CD8-positive, alpha-beta memory T cell (primary cell): Measurements from ENCODE around the gene MAPK6. TPM values are rescaled to one million over a fixed set of nuclear protein-coding genes. Genes with fewer than 3 reads are reported as not detected.
"Not testable (repeated sequence)": the region's sequence is repeated elsewhere in the genome, so short reads cannot be mapped to it uniquely, and the experiment has no call there.

Source experiments
- CTCF ChIA-PET: fragments of 350-600 bp; sonication (Branson Sonifier 250); formaldehyde crosslinking; loops from one replicate; lab custom pipeline; 2021; ENCODE audit warnings: antibody characterized with exemption; lab: Charles Lee
- POLR2A ChIA-PET: fragments of 350-600 bp; sonication (Branson Sonifier 250); formaldehyde crosslinking; loops from one replicate; lab custom pipeline; 2021; ENCODE audit warnings: antibody characterized with exemption; lab: Charles Lee
- DNase-seq, 5 donors: peaks; one replicate each; pipeline versions ENCODE4 v3.0.0 to v3.0.0-alpha.2; 2020 to 2022; ENCODE audit warnings: mixed read lengths in 1 of 5
- H3K27ac ChIP-seq: one replicate; pipeline ENCODE4 v1.7.0; 2013; ENCODE audit warnings: low read depth, mild to moderate bottlenecking, low read length, moderate library complexity
- H3K27me3 ChIP-seq: 2 replicates; pipeline ENCODE4 v1.7.0; 2013; ENCODE audit warnings: low read length, mild to moderate bottlenecking; ENCODE audit not compliant: insufficient read depth, poor library complexity, severe bottlenecking
- H3K36me3 ChIP-seq: 2 replicates; pipeline ENCODE4 v1.7.0; 2013; ENCODE audit warnings: mild to moderate bottlenecking, low read length, moderate library complexity; ENCODE audit not compliant: insufficient read depth
- H3K4me1 ChIP-seq: 2 replicates; pipeline ENCODE4 v1.7.0; 2013; ENCODE audit warnings: mild to moderate bottlenecking, low read length, moderate library complexity; ENCODE audit not compliant: insufficient read depth
- H3K4me3 ChIP-seq: 2 replicates; pipeline ENCODE4 v1.7.0; 2013; ENCODE audit warnings: mild to moderate bottlenecking, low read length
- H3K9me3 ChIP-seq: 2 replicates; pipeline ENCODE4 v1.7.0; 2013; ENCODE audit warnings: mild to moderate bottlenecking, low read length
- H3K27ac Mint-ChIP-seq, 8 donors: one replicate each; pipeline ENCODE4 v1.8.0; 2020 to 2021; ENCODE audit warnings: mixed read lengths in 8 of 8, mild to moderate bottlenecking in 6 of 8, inconsistent platforms in 3 of 8, moderate library complexity in 3 of 8
- H3K27me3 Mint-ChIP-seq, 2 donors: one replicate each; pipeline ENCODE4 v1.8.0; 2020 to 2021; ENCODE audit warnings: mixed read lengths in 2 of 2, mild to moderate bottlenecking in 1 of 2, moderate library complexity in 1 of 2
- H3K36me3 Mint-ChIP-seq, 3 donors: one replicate each; pipeline ENCODE4 v1.8.0; 2020 to 2021; ENCODE audit warnings: mixed read lengths in 3 of 3, inconsistent platforms in 1 of 3, mild to moderate bottlenecking in 1 of 3
- H3K4me1 Mint-ChIP-seq, 3 donors: one replicate each; pipeline ENCODE4 v1.8.0; 2020 to 2021; ENCODE audit warnings: mixed read lengths in 3 of 3, inconsistent platforms in 1 of 3, mild to moderate bottlenecking in 1 of 3
- H3K4me3 Mint-ChIP-seq, 7 donors: one replicate each; pipeline ENCODE4 v1.8.0; 2020 to 2021; ENCODE audit warnings: mixed read lengths in 7 of 7, mild to moderate bottlenecking in 6 of 7, moderate library complexity in 4 of 7, inconsistent platforms in 2 of 7
- H3K9me3 Mint-ChIP-seq, 5 donors: one replicate each; pipeline ENCODE4 v1.8.0; 2020 to 2022; ENCODE audit warnings: mixed read lengths in 5 of 5, mild to moderate bottlenecking in 3 of 5, moderate library complexity in 2 of 5, inconsistent platforms in 1 of 5
- polyA plus RNA-seq: library from polyadenylated mRNA; unstranded; fragments of 300-500 nt; fragmentation: Illumina TruSeq; gene quantifications from one replicate; pipeline ENCODE4 v1.2.3, GENCODE V29; 2021
- total RNA-seq, 2 experiments: library from RNA; stranded (reverse); gene quantifications; one replicate each; pipeline ENCODE4 v1.2.3, GENCODE V29; 2021

MAPK6 gene
- total and polyA plus RNA-seq, 3 experiments from 2014 or later = 7.9 to 103 (median 97.6) TPM

DNA sequence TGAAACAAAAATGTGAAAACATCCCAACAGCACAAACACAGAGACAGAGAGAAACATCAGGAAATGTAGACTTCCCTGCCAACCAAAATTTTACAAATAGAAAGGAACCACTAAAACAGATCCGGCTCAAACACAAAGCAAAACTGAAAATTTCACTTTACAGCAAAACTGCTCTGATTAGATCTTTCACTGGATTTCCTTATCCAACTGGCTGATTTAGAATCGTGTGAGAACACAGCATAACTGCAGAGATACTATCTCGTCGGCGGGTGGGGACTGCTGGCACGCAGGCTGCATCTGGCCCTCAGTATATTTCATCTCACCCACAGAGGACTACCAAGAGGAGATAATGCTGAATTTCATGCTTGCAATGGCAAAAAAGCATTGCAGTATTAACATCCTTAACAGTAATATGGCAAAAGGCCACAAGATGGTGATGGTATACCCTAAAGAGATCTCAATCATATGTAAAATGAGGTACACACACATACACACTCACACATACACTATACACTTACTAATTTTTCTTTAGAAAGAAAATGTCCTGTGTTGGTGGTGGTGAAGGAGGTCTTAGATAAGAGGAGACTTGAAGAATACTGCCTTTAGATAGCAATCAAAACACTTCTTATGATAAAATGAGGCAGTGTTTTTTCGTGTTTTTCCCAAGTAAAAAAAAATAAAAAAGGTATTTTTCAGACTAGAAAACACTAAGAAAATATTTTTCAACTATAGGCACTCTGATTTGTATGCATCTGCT, 36.8 kb upstream of the MAPK6 start:
- H3K27me3 Mint-ChIP-seq = no peaks in the 10 kb centered on the region
- H3K27ac Mint-ChIP-seq = peak overlapping the region in 7 of 8 donors; percentile 61 to 90 (median 82)
- H3K36me3 ChIP-seq = no peaks in the 10 kb centered on the region
- H3K27ac ChIP-seq = peak overlapping the region; percentile 55
- peaks cover 8% of the 10 kb centered on the region for H3K4me1 ChIP-seq
- no peaks in the 10 kb centered on the region for H3K9me3 Mint-ChIP-seq
- ChIA-PET CTCF (interaction anchor here (1.0 to 3.8 kb wide), 5 partner anchors 97 to 245 kb away, joined by 3 to 25 read pairs (median 5); no protein-coding TSS in a partner anchor), POLR2A (no interaction called here)
- H3K4me1 Mint-ChIP-seq = peaks cover 10 to 11% (median 10%) of the 10 kb centered on the region in 3 donors
- peak overlapping the region in 5 of 7 donors; percentile 62 to 74 (median 71) for H3K4me3 Mint-ChIP-seq
- H3K27me3 ChIP-seq = no peaks in the 10 kb centered on the region
- H3K36me3 Mint-ChIP-seq = no peaks in the 10 kb centered on the region
- DNase-seq = peak in 3 of 5 donors; percentile 53 to 62 (median 55)
- no peak overlapping the region for H3K4me3 ChIP-seq
- H3K9me3 ChIP-seq = no peaks in the 10 kb centered on the region

DNA sequence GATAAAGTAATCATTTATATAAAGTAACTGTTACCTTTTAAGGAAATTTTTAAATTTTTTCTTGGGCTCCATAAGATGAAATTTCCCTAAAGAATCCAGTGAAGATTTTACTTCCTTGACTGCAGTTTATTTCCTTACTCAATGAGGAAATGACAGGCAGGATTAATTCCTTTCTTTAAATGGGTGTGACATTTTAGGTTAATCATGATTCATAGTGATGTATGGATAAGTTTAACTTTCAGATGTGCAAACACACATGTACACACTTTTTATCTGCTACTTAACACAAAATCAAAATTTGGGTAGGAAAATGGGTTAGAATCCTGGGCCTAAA, 36.3 kb upstream of the MAPK6 start:
- Histone ChIP-seq H3K9me3 (no peaks in the 10 kb centered on the region), H3K27ac (no peak overlapping the region), H3K27me3 (no peaks in the 10 kb centered on the region), H3K36me3 (no peaks in the 10 kb centered on the region), H3K4me3 (no peak overlapping the region), H3K4me1 (peaks cover 8% of the 10 kb centered on the region)
- Mint-ChIP-seq H3K4me3 (no peak overlapping the region), H3K27ac (no peak overlapping the region), H3K27me3 (no peaks in the 10 kb centered on the region), H3K36me3 (no peaks in the 10 kb centered on the region), H3K4me1 (peaks cover 10 to 11% (median 10%) of the 10 kb centered on the region in 3 donors), H3K9me3 (no peaks in the 10 kb centered on the region)
- CTCF ChIA-PET = interaction anchor here (1.6 kb wide), 1 partner anchor 225 kb away, joined by 4 read pairs; no protein-coding TSS in a partner anchor
- POLR2A ChIA-PET = no interaction called here
- no peak for DNase-seq

DNA sequence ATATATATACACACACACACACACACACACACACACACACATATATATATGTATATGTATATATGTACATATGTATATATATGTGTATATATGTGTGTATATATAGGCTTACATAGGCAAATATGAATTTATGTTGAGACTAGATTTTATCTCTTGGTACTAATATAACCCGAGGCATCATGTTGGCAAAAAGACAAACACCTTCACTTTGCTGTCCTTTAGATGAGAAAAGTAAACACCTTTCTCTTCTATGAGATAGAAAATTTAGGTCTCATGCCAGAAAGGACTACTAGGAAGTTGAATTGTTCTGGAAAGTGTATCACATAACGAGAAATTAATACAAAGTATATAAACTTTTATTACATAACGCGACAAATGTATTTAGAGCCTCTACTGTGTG, 27.9 kb upstream of the MAPK6 start:
- Mint-ChIP-seq H3K9me3 (no peaks in the 10 kb centered on the region), H3K27ac (no peak overlapping the region), H3K4me1 (no peaks in the 10 kb centered on the region), H3K27me3 (no peaks in the 10 kb centered on the region), H3K36me3 (no peaks in the 10 kb centered on the region), H3K4me3 (no peak overlapping the region)
- H3K9me3 ChIP-seq = no peaks in the 10 kb centered on the region
- no peak overlapping the region for H3K27ac ChIP-seq
- no peaks in the 10 kb centered on the region for H3K4me1 ChIP-seq
- H3K4me3 ChIP-seq = no peak overlapping the region
- H3K36me3 ChIP-seq = no peaks in the 10 kb centered on the region
- no peak for DNase-seq
- H3K27me3 ChIP-seq = no peaks in the 10 kb centered on the region
- ChIA-PET CTCF (interaction anchor here (0.9 kb wide), 1 partner anchor 91 kb away, joined by 3 read pairs; no protein-coding TSS in a partner anchor), POLR2A (no interaction called here)

DNA sequence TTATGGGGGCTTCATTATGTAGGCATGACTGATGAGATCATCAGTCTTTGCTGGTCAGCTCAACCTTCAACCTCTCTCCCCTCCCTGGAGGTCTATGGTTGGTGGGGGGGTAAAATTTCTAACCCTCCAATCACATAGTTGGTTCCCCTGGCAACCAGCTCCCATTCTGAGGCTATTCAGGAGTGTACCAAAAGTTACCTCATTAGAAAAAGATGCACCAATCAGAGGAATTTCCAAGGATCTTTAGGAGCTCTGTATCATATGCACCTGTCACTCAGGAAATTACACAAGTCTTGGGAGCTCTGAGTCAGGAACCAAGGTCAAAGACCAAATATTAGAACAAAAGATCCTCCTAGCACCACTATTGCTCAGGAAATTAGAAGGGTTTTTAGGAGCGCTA, 26.1 kb upstream of the MAPK6 start:
- ChIA-PET CTCF (interaction anchor here (1.2 to 1.6 kb wide), 2 partner anchors 86 to 215 kb away, joined by 3 to 4 read pairs; no protein-coding TSS in a partner anchor), POLR2A (no interaction called here)
- DNase-seq = no peak
- H3K27me3 ChIP-seq = no peaks in the 10 kb centered on the region
- no peak overlapping the region for H3K27ac ChIP-seq
- H3K4me1 ChIP-seq = no peaks in the 10 kb centered on the region
- no peak overlapping the region for H3K4me3 ChIP-seq
- H3K9me3 Mint-ChIP-seq = no peaks in the 10 kb centered on the region
- H3K36me3 Mint-ChIP-seq = no peaks in the 10 kb centered on the region
- H3K4me1 Mint-ChIP-seq = no peaks in the 10 kb centered on the region
- H3K4me3 Mint-ChIP-seq = no peak overlapping the region
- H3K36me3 ChIP-seq = no peaks in the 10 kb centered on the region
- H3K9me3 ChIP-seq = no peaks in the 10 kb centered on the region
- H3K27me3 Mint-ChIP-seq = peaks cover 0 to 2% of the 10 kb centered on the region in 2 donors
- H3K27ac Mint-ChIP-seq = no peak overlapping the region

DNA sequence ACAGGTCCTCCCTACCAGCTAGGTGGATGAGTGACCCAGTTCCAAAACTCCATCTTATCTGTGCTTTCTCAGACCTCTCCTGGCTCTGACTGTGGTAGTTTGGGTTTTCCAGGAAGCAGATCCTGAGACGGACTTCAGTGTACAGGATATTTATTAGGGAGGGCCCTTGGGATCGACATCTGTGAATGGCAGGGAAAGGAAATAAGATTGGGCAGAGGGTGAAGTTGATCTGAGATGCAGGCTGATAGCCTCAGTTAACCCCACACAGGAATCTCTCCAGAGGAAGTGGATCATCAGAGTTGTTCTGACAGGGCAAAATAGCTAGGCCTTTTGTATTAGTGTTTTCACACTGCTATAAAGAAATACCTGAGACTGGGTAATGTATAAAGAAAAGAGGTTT, 16.7 kb upstream of the MAPK6 start:
- Histone ChIP-seq H3K36me3 (no peaks in the 10 kb centered on the region), H3K4me1 (no peaks in the 10 kb centered on the region), H3K27me3 (no peaks in the 10 kb centered on the region), H3K27ac (no peak overlapping the region), H3K9me3 (no peaks in the 10 kb centered on the region), H3K4me3 (no peak overlapping the region)
- H3K9me3 Mint-ChIP-seq = no peaks in the 10 kb centered on the region
- CTCF ChIA-PET = interaction anchor here (1.0 kb wide), 1 partner anchor 10 kb away, joined by 3 read pairs; no protein-coding TSS in a partner anchor
- H3K4me1 Mint-ChIP-seq = peaks cover 13 to 19% (median 18%) of the 10 kb centered on the region in 3 donors
- peaks cover 0 to 5% of the 10 kb centered on the region in 2 donors for H3K27me3 Mint-ChIP-seq
- H3K27ac Mint-ChIP-seq = no peak overlapping the region
- POLR2A ChIA-PET = no interaction called here
- no peak overlapping the region for H3K4me3 Mint-ChIP-seq
- DNase-seq = no peak
- H3K36me3 Mint-ChIP-seq = peaks cover 0 to 6% (median 0%) of the 10 kb centered on the region in 3 donors

DNA sequence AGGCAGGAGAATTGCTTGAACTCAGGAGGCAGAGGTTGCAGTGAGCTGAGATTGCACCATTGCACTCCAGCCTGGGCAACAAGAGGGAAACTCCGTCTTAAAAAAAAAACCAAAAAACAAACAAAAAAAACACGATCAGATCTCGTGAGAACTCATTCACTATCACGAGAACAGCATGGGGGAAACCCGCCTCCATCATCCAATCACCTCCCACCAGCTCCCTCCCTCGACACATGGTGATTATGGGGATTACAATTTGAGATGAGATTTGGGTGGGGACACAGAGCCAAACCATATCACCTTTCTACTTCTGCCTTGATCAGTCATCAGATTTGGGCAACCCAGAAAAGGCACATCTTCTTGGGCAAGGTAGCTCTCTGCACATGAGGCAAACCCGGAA, 15.9 kb upstream of the MAPK6 start:
- H3K27me3 Mint-ChIP-seq, H3K27me3 ChIP-seq, H3K4me1 ChIP-seq, H3K9me3 Mint-ChIP-seq, CTCF ChIA-PET, H3K4me3 ChIP-seq, POLR2A ChIA-PET, H3K4me3 Mint-ChIP-seq, H3K27ac ChIP-seq, H3K36me3 Mint-ChIP-seq, DNase-seq, H3K27ac Mint-ChIP-seq, H3K9me3 ChIP-seq, H3K36me3 ChIP-seq: not testable (repeated sequence)
- H3K4me1 Mint-ChIP-seq = peaks cover 13 to 21% (median 21%) of the 10 kb centered on the region in 3 donors

DNA sequence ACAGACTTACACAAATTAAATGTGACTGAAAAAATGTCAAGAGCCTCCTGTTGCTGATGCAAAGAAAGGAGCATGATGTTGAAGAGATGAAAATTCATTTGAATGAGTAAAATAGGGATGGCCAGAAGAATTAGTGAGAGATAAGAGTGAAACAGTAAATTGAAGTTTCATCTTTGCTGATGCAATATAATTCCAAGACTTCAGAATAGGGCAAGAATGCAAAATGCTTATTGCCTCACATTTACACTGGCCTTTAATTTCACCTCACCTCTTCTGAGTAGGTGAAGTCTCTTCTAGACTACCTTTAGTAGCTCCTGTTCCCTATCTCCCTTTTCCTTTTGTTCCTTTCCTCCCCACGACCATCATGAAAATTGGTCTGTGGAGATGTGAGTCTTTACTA, 15.3 kb upstream of the MAPK6 start:
- peaks cover 0 to 5% of the 10 kb centered on the region in 2 donors for H3K27me3 Mint-ChIP-seq
- peaks cover 15 to 28% (median 28%) of the 10 kb centered on the region in 3 donors for H3K4me1 Mint-ChIP-seq
- H3K27ac Mint-ChIP-seq = no peak overlapping the region
- Histone ChIP-seq H3K4me1 (peaks cover 8% of the 10 kb centered on the region), H3K27ac (no peak overlapping the region), H3K9me3 (no peaks in the 10 kb centered on the region), H3K27me3 (no peaks in the 10 kb centered on the region), H3K36me3 (no peaks in the 10 kb centered on the region), H3K4me3 (no peak overlapping the region)
- H3K36me3 Mint-ChIP-seq = peaks cover 0 to 6% (median 0%) of the 10 kb centered on the region in 3 donors
- ChIA-PET CTCF (interaction anchor here (1.0 kb wide), 1 partner anchor 94 kb away, joined by 3 read pairs; no protein-coding TSS in a partner anchor), POLR2A (no interaction called here)
- no peak for DNase-seq
- H3K9me3 Mint-ChIP-seq = no peaks in the 10 kb centered on the region
- no peak overlapping the region for H3K4me3 Mint-ChIP-seq

DNA sequence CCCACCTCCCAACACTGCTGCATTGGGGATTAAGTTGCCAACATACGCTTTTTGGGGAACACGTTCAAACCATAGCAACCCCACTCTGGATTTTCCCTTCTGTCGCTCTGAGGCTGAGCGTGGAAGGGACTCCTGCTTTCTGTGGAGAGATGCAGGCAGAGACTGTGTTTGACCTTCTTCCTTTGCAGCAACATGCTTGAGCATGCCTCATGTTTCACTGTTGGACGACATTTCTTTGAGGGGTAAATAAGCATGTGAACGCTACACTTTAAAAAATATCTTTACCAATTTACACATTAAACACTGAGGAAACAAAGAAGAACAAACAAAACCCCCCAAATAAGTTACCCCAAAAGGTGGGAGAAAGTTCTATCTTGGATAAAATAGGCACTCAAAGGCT, 14.2 kb upstream of the MAPK6 start:
- Histone ChIP-seq H3K27ac (no peak overlapping the region), H3K4me1 (peaks cover 8% of the 10 kb centered on the region), H3K36me3 (no peaks in the 10 kb centered on the region), H3K4me3 (no peak overlapping the region), H3K27me3 (no peaks in the 10 kb centered on the region), H3K9me3 (no peaks in the 10 kb centered on the region)
- H3K27ac Mint-ChIP-seq = no peak overlapping the region
- DNase-seq = no peak
- H3K27me3 Mint-ChIP-seq = peaks cover 0 to 5% of the 10 kb centered on the region in 2 donors
- peaks cover 0 to 6% (median 0%) of the 10 kb centered on the region in 3 donors for H3K36me3 Mint-ChIP-seq
- ChIA-PET POLR2A (no interaction called here), CTCF (interaction anchor here (1.0 kb wide), 1 partner anchor 93 kb away, joined by 3 read pairs; no protein-coding TSS in a partner anchor)
- H3K4me3 Mint-ChIP-seq = no peak overlapping the region
- H3K4me1 Mint-ChIP-seq = peaks cover 15 to 33% (median 30%) of the 10 kb centered on the region in 3 donors
- no peaks in the 10 kb centered on the region for H3K9me3 Mint-ChIP-seq
